HCT116 (cell line): Measurements from ENCODE around the gene MOV10.

ENCODE experiments used
- CEBPB ChIP-seq: IDR thresholded peaks from 2 replicates; pipeline ENCODE4 v1.6.1; 2012; ENCODE audit warnings: low read depth
- EZH2 ChIP-seq: fragments of 200-600 bp; sonication (generic); IDR thresholded peaks from 2 replicates; pipeline ENCODE4 v1.6.1; 2017; ENCODE audit warnings: antibody characterized with exemption, mixed run types
- FOSL1 ChIP-seq: IDR thresholded peaks from 2 replicates; pipeline ENCODE4 v1.6.1; 2012; ENCODE audit warnings: low read depth
- JUND ChIP-seq: IDR thresholded peaks from 2 replicates; pipeline ENCODE4 v1.6.1; 2012
- POLR2A ChIP-seq: IDR thresholded peaks from 2 replicates; pipeline ENCODE4 v1.7.0; 2011; ENCODE audit warnings: borderline replicate concordance; ENCODE audit not compliant: insufficient read depth, insufficient read length; ENCODE audit errors: extremely low read depth
- POLR2AphosphoS5 ChIP-seq: IDR thresholded peaks from 2 replicates; pipeline ENCODE4 v1.6.1; 2011; ENCODE audit warnings: mild to moderate bottlenecking, low read depth, low read length, moderate library complexity
- SIN3A ChIP-seq: IDR thresholded peaks from 2 replicates; pipeline ENCODE4 v1.6.1; 2012; ENCODE audit warnings: low read depth
- SP1 ChIP-seq: IDR thresholded peaks from 2 replicates; pipeline ENCODE4 v1.6.1; 2012; ENCODE audit warnings: low read depth
- YY1 ChIP-seq: IDR thresholded peaks from 2 replicates; pipeline ENCODE4 v1.6.1; 2011; ENCODE audit warnings: low read length, low read depth, moderate library complexity, mild to moderate bottlenecking; ENCODE audit not compliant: insufficient replicate concordance; ENCODE audit errors: extremely low read depth
- TF ChIP-seq, protein P1 (sequence below), 3 experiments: fragments of 200-600 bp in 1 of 3; sonication (generic) in 1 of 3; IDR thresholded peaks in 2 of 3; conservative IDR thresholded peaks in 1 of 3; 2 replicates each; pipeline ENCODE4 v1.5.1; 2012 to 2017; ENCODE audit warnings: low read depth in 2 of 3, low read length in 2 of 3, antibody characterized with exemption in 1 of 3, borderline replicate concordance in 1 of 3, control low read depth in 1 of 3, mild to moderate bottlenecking in 1 of 3, mixed read lengths in 1 of 3, mixed run types in 1 of 3, moderate library complexity in 1 of 3; ENCODE audit not compliant: insufficient read depth in 1 of 3
- TF ChIP-seq, protein P2 (sequence below): IDR thresholded peaks from 2 replicates; pipeline ENCODE4 v1.6.1; 2012
- TF ChIP-seq, protein P3 (sequence below): IDR thresholded peaks from 2 replicates; pipeline ENCODE4 v1.6.1; 2012
- TF ChIP-seq, protein P4 (sequence below): IDR thresholded peaks from 2 replicates; pipeline ENCODE4 v1.6.1; 2012; ENCODE audit warnings: low read depth

DNA sequence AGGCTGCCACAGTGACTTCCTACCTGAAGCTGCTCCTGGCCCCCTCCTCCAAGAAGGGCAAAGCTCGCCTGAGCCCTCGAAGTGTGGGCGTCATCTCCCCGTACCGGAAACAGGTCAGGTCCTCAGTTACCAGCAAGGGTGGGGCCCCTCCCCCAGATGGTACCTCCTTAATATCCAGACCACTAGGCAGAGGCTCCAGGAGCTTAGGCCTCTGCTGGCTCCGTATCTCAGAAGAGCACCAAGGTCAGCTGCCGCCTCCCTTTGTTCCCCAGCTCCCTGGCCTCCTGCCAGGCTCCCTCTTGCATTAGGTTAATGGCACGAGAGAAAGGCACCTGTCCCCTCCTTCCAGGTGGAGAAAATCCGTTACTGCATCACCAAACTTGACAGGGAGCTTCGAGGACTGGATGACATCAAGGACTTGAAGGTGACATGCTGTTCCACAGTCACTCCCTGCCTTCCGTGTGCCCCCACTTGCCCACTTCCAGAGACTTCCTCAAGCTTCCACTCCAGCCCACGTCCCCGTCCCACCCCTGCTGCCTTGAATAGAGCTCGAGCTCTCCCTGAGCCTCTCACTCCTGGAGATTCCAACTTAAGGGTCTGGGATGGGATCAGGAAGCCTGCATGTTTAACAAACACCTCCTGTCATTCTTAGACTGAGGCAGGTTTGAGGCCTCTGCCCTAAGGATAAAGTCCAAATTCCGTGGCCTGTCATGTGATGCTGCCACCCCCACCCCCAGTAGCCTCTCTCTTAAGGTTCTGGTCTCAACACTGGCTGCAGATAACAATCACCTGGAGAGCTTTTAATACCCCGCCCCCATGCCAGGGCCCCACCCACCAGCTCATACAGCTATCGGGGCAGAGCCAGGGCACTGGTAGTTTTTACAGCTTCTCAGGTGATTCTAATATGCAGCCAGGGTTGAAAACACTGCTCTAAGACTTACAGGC, 24.2 kb downstream of the MOV10 start:
- TF ChIP-seq POLR2A (no peak), SIN3A (no peak), FOSL1 (no peak), SP1 (no peak), EZH2 (no peak), POLR2AphosphoS5 (no peak; the same call in 1 of the 2 replicates), CEBPB (no peak), YY1 (no peak), JUND (no peak)
- TF ChIP-seq, protein P1, sequence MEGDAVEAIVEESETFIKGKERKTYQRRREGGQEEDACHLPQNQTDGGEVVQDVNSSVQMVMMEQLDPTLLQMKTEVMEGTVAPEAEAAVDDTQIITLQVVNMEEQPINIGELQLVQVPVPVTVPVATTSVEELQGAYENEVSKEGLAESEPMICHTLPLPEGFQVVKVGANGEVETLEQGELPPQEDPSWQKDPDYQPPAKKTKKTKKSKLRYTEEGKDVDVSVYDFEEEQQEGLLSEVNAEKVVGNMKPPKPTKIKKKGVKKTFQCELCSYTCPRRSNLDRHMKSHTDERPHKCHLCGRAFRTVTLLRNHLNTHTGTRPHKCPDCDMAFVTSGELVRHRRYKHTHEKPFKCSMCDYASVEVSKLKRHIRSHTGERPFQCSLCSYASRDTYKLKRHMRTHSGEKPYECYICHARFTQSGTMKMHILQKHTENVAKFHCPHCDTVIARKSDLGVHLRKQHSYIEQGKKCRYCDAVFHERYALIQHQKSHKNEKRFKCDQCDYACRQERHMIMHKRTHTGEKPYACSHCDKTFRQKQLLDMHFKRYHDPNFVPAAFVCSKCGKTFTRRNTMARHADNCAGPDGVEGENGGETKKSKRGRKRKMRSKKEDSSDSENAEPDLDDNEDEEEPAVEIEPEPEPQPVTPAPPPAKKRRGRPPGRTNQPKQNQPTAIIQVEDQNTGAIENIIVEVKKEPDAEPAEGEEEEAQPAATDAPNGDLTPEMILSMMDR (IDR thresholded peaks at IDR 0.05 in 2 of 3, conservative IDR thresholded peaks at IDR 0.05 in 1 of 3; ENCODE audit: borderline replicate concordance in 1 of 3, insufficient read depth in 1 of 3, low read depth in 2 of 3, low read length in 2 of 3) = no peak
- TF ChIP-seq, protein P2, sequence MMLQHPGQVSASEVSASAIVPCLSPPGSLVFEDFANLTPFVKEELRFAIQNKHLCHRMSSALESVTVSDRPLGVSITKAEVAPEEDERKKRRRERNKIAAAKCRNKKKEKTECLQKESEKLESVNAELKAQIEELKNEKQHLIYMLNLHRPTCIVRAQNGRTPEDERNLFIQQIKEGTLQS = no peak
- TF ChIP-seq, protein P3, sequence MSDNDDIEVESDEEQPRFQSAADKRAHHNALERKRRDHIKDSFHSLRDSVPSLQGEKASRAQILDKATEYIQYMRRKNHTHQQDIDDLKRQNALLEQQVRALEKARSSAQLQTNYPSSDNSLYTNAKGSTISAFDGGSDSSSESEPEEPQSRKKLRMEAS = no peak
- TF ChIP-seq, protein P4, sequence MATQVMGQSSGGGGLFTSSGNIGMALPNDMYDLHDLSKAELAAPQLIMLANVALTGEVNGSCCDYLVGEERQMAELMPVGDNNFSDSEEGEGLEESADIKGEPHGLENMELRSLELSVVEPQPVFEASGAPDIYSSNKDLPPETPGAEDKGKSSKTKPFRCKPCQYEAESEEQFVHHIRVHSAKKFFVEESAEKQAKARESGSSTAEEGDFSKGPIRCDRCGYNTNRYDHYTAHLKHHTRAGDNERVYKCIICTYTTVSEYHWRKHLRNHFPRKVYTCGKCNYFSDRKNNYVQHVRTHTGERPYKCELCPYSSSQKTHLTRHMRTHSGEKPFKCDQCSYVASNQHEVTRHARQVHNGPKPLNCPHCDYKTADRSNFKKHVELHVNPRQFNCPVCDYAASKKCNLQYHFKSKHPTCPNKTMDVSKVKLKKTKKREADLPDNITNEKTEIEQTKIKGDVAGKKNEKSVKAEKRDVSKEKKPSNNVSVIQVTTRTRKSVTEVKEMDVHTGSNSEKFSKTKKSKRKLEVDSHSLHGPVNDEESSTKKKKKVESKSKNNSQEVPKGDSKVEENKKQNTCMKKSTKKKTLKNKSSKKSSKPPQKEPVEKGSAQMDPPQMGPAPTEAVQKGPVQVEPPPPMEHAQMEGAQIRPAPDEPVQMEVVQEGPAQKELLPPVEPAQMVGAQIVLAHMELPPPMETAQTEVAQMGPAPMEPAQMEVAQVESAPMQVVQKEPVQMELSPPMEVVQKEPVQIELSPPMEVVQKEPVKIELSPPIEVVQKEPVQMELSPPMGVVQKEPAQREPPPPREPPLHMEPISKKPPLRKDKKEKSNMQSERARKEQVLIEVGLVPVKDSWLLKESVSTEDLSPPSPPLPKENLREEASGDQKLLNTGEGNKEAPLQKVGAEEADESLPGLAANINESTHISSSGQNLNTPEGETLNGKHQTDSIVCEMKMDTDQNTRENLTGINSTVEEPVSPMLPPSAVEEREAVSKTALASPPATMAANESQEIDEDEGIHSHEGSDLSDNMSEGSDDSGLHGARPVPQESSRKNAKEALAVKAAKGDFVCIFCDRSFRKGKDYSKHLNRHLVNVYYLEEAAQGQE = no peak
